Measurements from ENCODE around the gene KCNQ2. TPM values are rescaled to one million over a fixed set of nuclear protein-coding genes. Genes with fewer than 3 reads are reported as not detected.
A peak's percentile ranks its signal among the peaks of the same experiment; 100 is the strongest.

KCNQ2 gene
- total and polyA plus RNA-seq, 10 of the 15 experiments (the other 5 are each of a cell fraction or from before 2014, with no cell fraction given) = 0.06 to 0.49 (median 0.26) TPM; not detected in 7

DNA sequence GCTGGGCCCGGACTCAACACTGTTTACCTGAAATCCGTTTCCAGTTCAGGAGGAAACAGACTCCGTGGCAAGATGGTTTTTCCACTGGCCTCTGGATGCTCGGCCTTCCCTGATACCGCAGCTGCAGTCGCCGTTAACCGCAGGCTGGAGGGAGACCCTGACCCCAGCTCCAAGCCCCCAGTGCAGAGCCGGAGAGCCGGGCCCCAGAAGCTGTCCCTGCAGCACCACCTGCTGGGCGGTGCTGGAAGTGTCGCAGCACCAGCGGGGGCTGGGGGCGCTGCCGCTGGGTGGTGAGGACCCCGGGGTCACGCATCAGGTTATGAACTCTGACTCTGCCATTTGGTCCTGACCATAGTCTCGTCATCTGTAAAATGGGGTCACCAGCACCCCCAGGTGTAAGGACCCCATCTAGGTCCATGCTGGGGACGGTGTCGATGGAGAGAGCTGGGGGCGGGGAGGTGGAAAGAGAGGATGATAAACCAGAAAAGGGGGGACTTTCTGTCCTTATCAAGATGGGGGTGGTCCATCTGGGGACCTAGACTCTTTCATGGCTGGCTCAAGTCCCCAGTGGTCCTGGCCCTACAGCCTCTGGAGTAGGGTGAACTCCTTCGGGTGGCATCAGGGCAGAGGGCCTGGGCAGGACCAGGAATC is 90.5 kb downstream of the KCNQ2 start:
- H3K9me3 ChIP-seq (replicated peaks; ENCODE audit: control insufficient read depth, insufficient read depth, low read length) = peaks cover 2% of the 10 kb centered on the region; the same call in 1 of the 3 replicates
- 28% methylated on average over 22 of the region's 22 CpGs for WGBS (ENCODE audit: insufficient coverage, insufficient replicate concordance, low lambda C conversion rate, missing lambda C conversion rate)
- ChIA-PET POLR2A (no interaction called here), SMC1A (ENCODE audit: uncharacterized antibody, unreplicated experiment) (interaction anchor here (0.9 to 1.3 kb wide), 2 partner anchors 72 to 158 kb away, joined by 4 read pairs; no protein-coding TSS in a partner anchor), RAD21 (ENCODE audit: unreplicated experiment) (interaction anchor here (0.7 to 1.2 kb wide), 3 partner anchors 73 to 159 kb away, joined by 3 to 6 read pairs (median 3); no protein-coding TSS in a partner anchor), CTCF (interaction anchor here (0.7 to 2.5 kb wide), 6 partner anchors 11 to 158 kb away, joined by 3 to 16 read pairs (median 6); no protein-coding TSS in a partner anchor)
- TF ChIP-seq EZH2 (IDR thresholded peaks at IDR 0.05; ENCODE audit: borderline replicate concordance, control insufficient read depth, low read depth, low read length) (no peak), YY1 (IDR thresholded peaks at IDR 0.05; ENCODE audit: low read depth, low read length) (peak; percentile 42; the same call in 1 of the 2 replicates), NFYA (IDR thresholded peaks at IDR 0.05; ENCODE audit: borderline replicate concordance, low read depth, low read length) (no peak), SMC3 (IDR thresholded peaks at IDR 0.05; ENCODE audit: borderline replicate concordance, low read length) (peak; percentile 44), RAD21 (IDR thresholded peaks at IDR 0.05; ENCODE audit: insufficient read depth, low read depth, low read length) (peak; percentile 72)
- TF ChIP-seq, protein P1, sequence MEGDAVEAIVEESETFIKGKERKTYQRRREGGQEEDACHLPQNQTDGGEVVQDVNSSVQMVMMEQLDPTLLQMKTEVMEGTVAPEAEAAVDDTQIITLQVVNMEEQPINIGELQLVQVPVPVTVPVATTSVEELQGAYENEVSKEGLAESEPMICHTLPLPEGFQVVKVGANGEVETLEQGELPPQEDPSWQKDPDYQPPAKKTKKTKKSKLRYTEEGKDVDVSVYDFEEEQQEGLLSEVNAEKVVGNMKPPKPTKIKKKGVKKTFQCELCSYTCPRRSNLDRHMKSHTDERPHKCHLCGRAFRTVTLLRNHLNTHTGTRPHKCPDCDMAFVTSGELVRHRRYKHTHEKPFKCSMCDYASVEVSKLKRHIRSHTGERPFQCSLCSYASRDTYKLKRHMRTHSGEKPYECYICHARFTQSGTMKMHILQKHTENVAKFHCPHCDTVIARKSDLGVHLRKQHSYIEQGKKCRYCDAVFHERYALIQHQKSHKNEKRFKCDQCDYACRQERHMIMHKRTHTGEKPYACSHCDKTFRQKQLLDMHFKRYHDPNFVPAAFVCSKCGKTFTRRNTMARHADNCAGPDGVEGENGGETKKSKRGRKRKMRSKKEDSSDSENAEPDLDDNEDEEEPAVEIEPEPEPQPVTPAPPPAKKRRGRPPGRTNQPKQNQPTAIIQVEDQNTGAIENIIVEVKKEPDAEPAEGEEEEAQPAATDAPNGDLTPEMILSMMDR (IDR thresholded peaks at IDR 0.05 in 2 of 3, conservative IDR thresholded peaks at IDR 0.05 in 1 of 3; ENCODE audit: control insufficient read depth in 2 of 3, extremely low read depth in 1 of 3, insufficient read depth in 1 of 3, low read depth in 3 of 3, low read length in 3 of 3) = peak; percentile 73 to 85 (median 79)
- H3K36me3 ChIP-seq (ENCODE audit: control insufficient read depth in 2 of 2, insufficient read depth in 2 of 2, low read length in 1 of 2) = no peaks in the 10 kb centered on the region
- H3K79me2 ChIP-seq (ENCODE audit: control insufficient read depth, insufficient read depth, low read length) = no peaks in the 10 kb centered on the region
- ATAC-seq (peak; percentile 54), FAIRE-seq (no peak), DNase-seq (ENCODE audit: low read depth, low spot score) (no peak)
- in situ Hi-C loops (cut with MboI) (no loop called here), intact Hi-C loops (cut with micrococcal nuclease; ENCODE audit: unreplicated experiment) (no loop called here)
- no peak overlapping the region for H3K9ac ChIP-seq (ENCODE audit: control insufficient read depth, insufficient read depth, low read length)
- no peak overlapping the region for H2AFZ ChIP-seq (ENCODE audit: control insufficient read depth, low read depth, low read length)
- H3K27me3 ChIP-seq (replicated peaks in 1 of 2; ENCODE audit: control insufficient read depth in 2 of 2, insufficient read depth in 2 of 2, low read length in 1 of 2) = no peaks in the 10 kb centered on the region
- no peak overlapping the region for H3K4me3 ChIP-seq
- no peak overlapping the region for H3K27ac ChIP-seq (ENCODE audit: control insufficient read depth, insufficient read depth)
- BruUV-seq (replicated peaks) = no TSS peak
- H3K4me2 ChIP-seq (ENCODE audit: control insufficient read depth, insufficient read depth) = no peak overlapping the region
- no peaks in the 10 kb centered on the region for H4K20me1 ChIP-seq (ENCODE audit: control insufficient read depth, insufficient read depth)
- H3K4me1 ChIP-seq (ENCODE audit: control insufficient read depth, insufficient read depth, low read length) = no peaks in the 10 kb centered on the region
